GM23338 (cell line): Measurements from ENCODE around the gene MYT1. TPM values are rescaled to one million over a fixed set of nuclear protein-coding genes. Genes with fewer than 3 reads are reported as not detected.

Source experiments
- ATAC-seq: fragments of 200-7000 bp; cut with Tn5 transposase; 3 replicates; pipeline ENCODE4 v1.9.1; 2020
- DNase-seq: peaks from one replicate; pipeline ENCODE4 v3.0.0-alpha.2; 2015; ENCODE audit warnings: low spot score
- H2AFZ ChIP-seq: fragments of 200-600 bp; sonication (generic); 2 replicates; pipeline ENCODE4 v1.8.0; 2016; ENCODE audit warnings: antibody characterized with exemption, mild to moderate bottlenecking, moderate library complexity
- H3F3A ChIP-seq: fragments of 200-600 bp; sonication (generic); replicated peaks from 2 replicates; pipeline ENCODE4 v1.8.0; 2017; ENCODE audit warnings: antibody characterized with exemption, mixed run types, low read depth
- H3K27ac ChIP-seq: fragments of 200-600 bp; sonication (generic); 2 replicates; pipeline ENCODE4 v1.6.1; 2016; ENCODE audit warnings: low read depth
- H3K27me3 ChIP-seq: fragments of 200-600 bp; sonication (generic); 2 replicates; pipeline ENCODE4 v1.8.0; 2016; ENCODE audit warnings: mild to moderate bottlenecking, mixed run types, moderate library complexity; ENCODE audit not compliant: insufficient read depth
- H3K36me3 ChIP-seq: fragments of 200-600 bp; sonication (generic); 2 replicates; pipeline ENCODE4 v1.8.0; 2016; ENCODE audit warnings: mild to moderate bottlenecking; ENCODE audit not compliant: insufficient read depth
- H3K4me1 ChIP-seq: fragments of 200-600 bp; sonication (generic); 2 replicates; pipeline ENCODE4 v1.8.0; 2016; ENCODE audit warnings: mild to moderate bottlenecking, moderate library complexity; ENCODE audit not compliant: insufficient read depth
- H3K4me2 ChIP-seq: fragments of 200-600 bp; sonication (generic); 2 replicates; pipeline ENCODE4 v1.7.1; 2017; ENCODE audit warnings: mixed run types
- H3K4me3 ChIP-seq: fragments of 200-600 bp; sonication (generic); 2 replicates; pipeline ENCODE4 v1.6.1; 2016; ENCODE audit warnings: mixed run types
- H3K79me2 ChIP-seq: fragments of 200-600 bp; sonication (generic); replicated peaks from 2 replicates; pipeline ENCODE4 v1.8.0; 2017; ENCODE audit warnings: mild to moderate bottlenecking; ENCODE audit not compliant: insufficient read depth
- H3K9me2 ChIP-seq: fragments of 200-600 bp; sonication (generic); 2 replicates; pipeline ENCODE4 v1.8.0; 2017; ENCODE audit not compliant: insufficient read depth
- H4K20me1 ChIP-seq: fragments of 200-600 bp; sonication (generic); replicated peaks from 2 replicates; pipeline ENCODE4 v1.8.0; 2017; ENCODE audit warnings: mild to moderate bottlenecking; ENCODE audit not compliant: insufficient read depth
- H3K27ac Mint-ChIP-seq: 2 replicates; pipeline ENCODE4 v1.8.0; 2020; ENCODE audit warnings: inconsistent platforms, mild to moderate bottlenecking, moderate library complexity, mixed read lengths
- H3K27me3 Mint-ChIP-seq: 3 replicates; pipeline ENCODE4 v1.8.0; 2022; ENCODE audit warnings: low read depth, mild to moderate bottlenecking, moderate library complexity, mixed read lengths, inconsistent platforms; ENCODE audit not compliant: insufficient read depth, poor library complexity
- H3K36me3 Mint-ChIP-seq: 3 replicates; pipeline ENCODE4 v1.8.0; 2021; ENCODE audit warnings: low read depth, mild to moderate bottlenecking, inconsistent platforms, moderate library complexity, mixed read lengths
- H3K4me1 Mint-ChIP-seq: 3 replicates; pipeline ENCODE4 v1.8.0; 2020; ENCODE audit warnings: mild to moderate bottlenecking, inconsistent platforms, mixed read lengths
- H3K4me3 Mint-ChIP-seq: 3 replicates; pipeline ENCODE4 v1.8.0; 2021; ENCODE audit warnings: moderate library complexity, mild to moderate bottlenecking, inconsistent platforms, mixed read lengths
- H3K9me3 Mint-ChIP-seq: 3 replicates; pipeline ENCODE4 v1.8.0; 2020; ENCODE audit warnings: moderate library complexity, mild to moderate bottlenecking, inconsistent platforms, mixed read lengths
- EZH2phosphoT487 ChIP-seq: fragments of 200-600 bp; sonication (generic); IDR thresholded peaks from one replicate; pipeline ENCODE4 v1.8.1; 2018; ENCODE audit warnings: antibody characterized with exemption; ENCODE audit not compliant: unreplicated experiment
- NANOG ChIP-seq: IDR thresholded peaks from 2 replicates; pipeline ENCODE4 v1.6.1; 2016; ENCODE audit warnings: antibody characterized with exemption, borderline replicate concordance
- REST ChIP-seq: IDR thresholded peaks from one replicate; pipeline ENCODE4 v1.6.1; 2018; ENCODE audit warnings: antibody characterized with exemption; ENCODE audit not compliant: unreplicated experiment
- STAT1 ChIP-seq: IDR thresholded peaks from one replicate; pipeline ENCODE4 v1.6.1; 2016; ENCODE audit warnings: antibody characterized with exemption; ENCODE audit not compliant: unreplicated experiment
- ZNF331 ChIP-seq: fragments of 250-450 bp; sonication (Bioruptor Pico); IDR thresholded peaks from 2 replicates; pipeline ENCODE4 v1.5.0; 2020; ENCODE audit warnings: low read depth, mild to moderate bottlenecking, moderate library complexity
- polyA plus RNA-seq: library from polyadenylated mRNA; unstranded; fragments of >200 nt; fragmentation: Nextera tagmentation; extraction: Ambion mirVana; gene quantifications from 2 replicates; pipeline ENCODE4 v1.2.1, GENCODE V29; 2016
- total RNA-seq: library from RNA; depleted of rRNA; stranded (reverse); fragments of >200 nt; shearing (Covaris generic); gene quantifications from 2 replicates; pipeline ENCODE4 v1.2.3, GENCODE V29; 2014
- TF ChIP-seq, protein P1 (sequence below): fragments of 250-450 bp; sonication (Bioruptor Pico); IDR thresholded peaks from 2 replicates; pipeline ENCODE4 v1.5.0; 2020; ENCODE audit warnings: mild to moderate bottlenecking, moderate library complexity

The MYT1 gene
- total and polyA plus RNA-seq, 2 experiments from 2014 or later = 0.83 to 1.6 TPM

- no peak for DNase-seq
Measured at GRCh38 chr20:64277571-64278316, 113.5 kb downstream of the MYT1 start.

More at GRCh38 chr20:64277571-64278316, 113.5 kb downstream of the MYT1 start:
- H3K4me2 ChIP-seq = no peak overlapping the region
- H3K4me3 ChIP-seq = no peak overlapping the region
- Mint-ChIP-seq H3K4me3 (no peak overlapping the region), H3K9me3 (peaks cover 28% of the 10 kb centered on the region), H3K27ac (no peak overlapping the region), H3K27me3 (peaks cover 3% of the 10 kb centered on the region), H3K36me3 (peaks cover 23% of the 10 kb centered on the region), H3K4me1 (no peaks in the 10 kb centered on the region)
- TF ChIP-seq ZNF331 (CRISPR knock-in tag) (no peak), NANOG (no peak), STAT1 (no peak), EZH2phosphoT487 (no peak), REST (no peak)
- TF ChIP-seq, protein P1, sequence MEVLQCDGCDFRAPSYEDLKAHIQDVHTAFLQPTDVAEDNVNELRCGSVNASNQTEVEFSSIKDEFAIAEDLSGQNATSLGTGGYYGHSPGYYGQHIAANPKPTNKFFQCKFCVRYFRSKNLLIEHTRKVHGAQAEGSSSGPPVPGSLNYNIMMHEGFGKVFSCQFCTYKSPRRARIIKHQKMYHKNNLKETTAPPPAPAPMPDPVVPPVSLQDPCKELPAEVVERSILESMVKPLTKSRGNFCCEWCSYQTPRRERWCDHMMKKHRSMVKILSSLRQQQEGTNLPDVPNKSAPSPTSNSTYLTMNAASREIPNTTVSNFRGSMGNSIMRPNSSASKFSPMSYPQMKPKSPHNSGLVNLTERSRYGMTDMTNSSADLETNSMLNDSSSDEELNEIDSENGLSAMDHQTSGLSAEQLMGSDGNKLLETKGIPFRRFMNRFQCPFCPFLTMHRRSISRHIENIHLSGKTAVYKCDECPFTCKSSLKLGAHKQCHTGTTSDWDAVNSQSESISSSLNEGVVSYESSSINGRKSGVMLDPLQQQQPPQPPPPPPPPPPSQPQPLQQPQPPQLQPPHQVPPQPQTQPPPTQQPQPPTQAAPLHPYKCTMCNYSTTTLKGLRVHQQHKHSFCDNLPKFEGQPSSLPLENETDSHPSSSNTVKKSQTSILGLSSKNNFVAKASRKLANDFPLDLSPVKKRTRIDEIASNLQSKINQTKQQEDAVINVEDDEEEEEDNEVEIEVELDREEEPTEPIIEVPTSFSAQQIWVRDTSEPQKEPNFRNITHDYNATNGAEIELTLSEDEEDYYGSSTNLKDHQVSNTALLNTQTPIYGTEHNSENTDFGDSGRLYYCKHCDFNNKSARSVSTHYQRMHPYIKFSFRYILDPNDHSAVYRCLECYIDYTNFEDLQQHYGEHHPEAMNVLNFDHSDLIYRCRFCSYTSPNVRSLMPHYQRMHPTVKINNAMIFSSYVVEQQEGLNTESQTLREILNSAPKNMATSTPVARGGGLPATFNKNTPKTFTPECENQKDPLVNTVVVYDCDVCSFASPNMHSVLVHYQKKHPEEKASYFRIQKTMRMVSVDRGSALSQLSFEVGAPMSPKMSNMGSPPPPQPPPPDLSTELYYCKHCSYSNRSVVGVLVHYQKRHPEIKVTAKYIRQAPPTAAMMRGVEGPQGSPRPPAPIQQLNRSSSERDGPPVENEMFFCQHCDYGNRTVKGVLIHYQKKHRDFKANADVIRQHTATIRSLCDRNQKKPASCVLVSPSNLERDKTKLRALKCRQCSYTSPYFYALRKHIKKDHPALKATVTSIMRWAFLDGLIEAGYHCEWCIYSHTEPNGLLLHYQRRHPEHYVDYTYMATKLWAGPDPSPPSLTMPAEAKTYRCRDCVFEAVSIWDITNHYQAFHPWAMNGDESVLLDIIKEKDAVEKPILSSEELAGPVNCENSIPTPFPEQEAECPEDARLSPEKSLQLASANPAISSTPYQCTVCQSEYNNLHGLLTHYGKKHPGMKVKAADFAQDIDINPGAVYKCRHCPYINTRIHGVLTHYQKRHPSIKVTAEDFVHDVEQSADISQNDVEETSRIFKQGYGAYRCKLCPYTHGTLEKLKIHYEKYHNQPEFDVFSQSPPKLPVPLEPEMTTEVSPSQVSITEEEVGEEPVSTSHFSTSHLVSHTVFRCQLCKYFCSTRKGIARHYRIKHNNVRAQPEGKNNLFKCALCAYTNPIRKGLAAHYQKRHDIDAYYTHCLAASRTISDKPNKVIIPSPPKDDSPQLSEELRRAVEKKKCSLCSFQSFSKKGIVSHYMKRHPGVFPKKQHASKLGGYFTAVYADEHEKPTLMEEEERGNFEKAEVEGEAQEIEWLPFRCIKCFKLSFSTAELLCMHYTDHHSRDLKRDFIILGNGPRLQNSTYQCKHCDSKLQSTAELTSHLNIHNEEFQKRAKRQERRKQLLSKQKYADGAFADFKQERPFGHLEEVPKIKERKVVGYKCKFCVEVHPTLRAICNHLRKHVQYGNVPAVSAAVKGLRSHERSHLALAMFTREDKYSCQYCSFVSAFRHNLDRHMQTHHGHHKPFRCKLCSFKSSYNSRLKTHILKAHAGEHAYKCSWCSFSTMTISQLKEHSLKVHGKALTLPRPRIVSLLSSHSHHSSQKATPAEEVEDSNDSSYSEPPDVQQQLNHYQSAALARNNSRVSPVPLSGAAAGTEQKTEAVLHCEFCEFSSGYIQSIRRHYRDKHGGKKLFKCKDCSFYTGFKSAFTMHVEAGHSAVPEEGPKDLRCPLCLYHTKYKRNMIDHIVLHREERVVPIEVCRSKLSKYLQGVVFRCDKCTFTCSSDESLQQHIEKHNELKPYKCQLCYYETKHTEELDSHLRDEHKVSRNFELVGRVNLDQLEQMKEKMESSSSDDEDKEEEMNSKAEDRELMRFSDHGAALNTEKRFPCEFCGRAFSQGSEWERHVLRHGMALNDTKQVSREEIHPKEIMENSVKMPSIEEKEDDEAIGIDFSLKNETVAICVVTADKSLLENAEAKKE (CRISPR knock-in tag) = no peak
- H4K20me1 ChIP-seq = no peaks in the 10 kb centered on the region; the same call in 1 of the 2 replicates
- no peaks in the 10 kb centered on the region for H3K4me1 ChIP-seq
- H3K27me3 ChIP-seq = no peaks in the 10 kb centered on the region
- H3F3A ChIP-seq = no peaks in the 10 kb centered on the region
- no peak overlapping the region for H3K27ac ChIP-seq
- no peaks in the 10 kb centered on the region for H3K36me3 ChIP-seq
- no peaks in the 10 kb centered on the region for H3K79me2 ChIP-seq
- no peak for ATAC-seq
- no peaks in the 10 kb centered on the region for H3K9me2 ChIP-seq
- H2AFZ ChIP-seq = no peak overlapping the region
